Measurements from ENCODE around the gene CCDC6.

CCDC6 gene

GRCh38 chr10:59843748-59844147 lies 62.6 kb downstream of the CCDC6 start:
- CTCF ChIA-PET: interaction anchor here (0.6 to 3.4 kb wide), 2 partner anchors 13 to 1518 kb away, joined by 3 to 17 read pairs; no protein-coding TSS in a partner anchor
- POLR2A ChIA-PET: no interaction called here
- H3K27ac ChIP-seq (ENCODE audit: extremely low read depth, low read depth, low read length): no peak overlapping the region
- TF ChIP-seq ZNF549 (tag by site-specific recombination; IDR thresholded peaks at IDR 0.05) (no peak), BCL6B (tag by site-specific recombination; IDR thresholded peaks at IDR 0.05) (no peak), ZBTB26 (tag by site-specific recombination; optimal IDR thresholded peaks at IDR 0.05) (no peak), ZNF175 (tag by site-specific recombination; IDR thresholded peaks at IDR 0.05) (no peak), ZNF510 (tag by site-specific recombination; IDR thresholded peaks at IDR 0.05; ENCODE audit: insufficient replicate concordance) (no peak), ZNF16 (tag by site-specific recombination; IDR thresholded peaks at IDR 0.05; ENCODE audit: low read depth) (no peak), ZNF571 (tag by site-specific recombination; IDR thresholded peaks at IDR 0.05) (no peak), ATF2 (tag by site-specific recombination; IDR thresholded peaks at IDR 0.05; ENCODE audit: low read depth) (no peak), ZNF362 (tag by site-specific recombination; IDR thresholded peaks at IDR 0.05) (no peak), ZFHX2 (tag by site-specific recombination; conservative IDR thresholded peaks at IDR 0.05) (no peak), ZFP69B (tag by site-specific recombination; IDR thresholded peaks at IDR 0.05) (no peak), TRIM28 (IDR thresholded peaks at IDR 0.05; ENCODE audit: borderline replicate concordance, low read length) (no peak), ZNF302 (tag by site-specific recombination; IDR thresholded peaks at IDR 0.05; ENCODE audit: low read depth) (no peak), ZNF274 (IDR thresholded peaks at IDR 0.05; ENCODE audit: low read length) (no peak), ZNF274 (tag by site-specific recombination; IDR thresholded peaks at IDR 0.05; ENCODE audit: borderline replicate concordance) (no peak), ZNF621 (tag by site-specific recombination; IDR thresholded peaks at IDR 0.05) (no peak), ZBTB44 (tag by site-specific recombination; IDR thresholded peaks at IDR 0.05) (no peak)
- H3K9me3 ChIP-seq (ENCODE audit: control insufficient read depth, insufficient read depth, low read depth, low read length): no peaks in the 10 kb centered on the region
- H3K4me3 ChIP-seq (ENCODE audit: low read depth, low read length): no peak overlapping the region
- no peaks in the 10 kb centered on the region for H3K4me1 ChIP-seq (ENCODE audit: control insufficient read depth, insufficient read depth, low read length)
- H3K36me3 ChIP-seq (ENCODE audit: control insufficient read depth in 2 of 2, insufficient read depth in 1 of 2, low read length in 2 of 2): peaks cover 0 to 7% of the 10 kb centered on the region in 2 experiments; a peak in 2 of 3 replicates

- peaks cover 0 to 4% of the 10 kb centered on the region in 2 experiments; a peak in 2 of 3 replicates for H3K36me3 ChIP-seq (ENCODE audit: control insufficient read depth in 2 of 2, insufficient read depth in 1 of 2, low read length in 2 of 2)
- peaks cover 3% of the 10 kb centered on the region; the same call in 1 of the 2 replicates for H3K4me1 ChIP-seq (ENCODE audit: control insufficient read depth, insufficient read depth, low read length)
- no peak overlapping the region for H3K27ac ChIP-seq (ENCODE audit: extremely low read depth, low read depth, low read length)
- H3K4me3 ChIP-seq (ENCODE audit: low read depth, low read length): no peak overlapping the region
- TF ChIP-seq ZNF76 (tag by site-specific recombination; IDR thresholded peaks at IDR 0.05; ENCODE audit: borderline replicate concordance, low read depth): no peak
- no peak for TF ChIP-seq ZNF488 (tag by site-specific recombination; IDR thresholded peaks at IDR 0.05)
- no peaks in the 10 kb centered on the region for H3K9me3 ChIP-seq (ENCODE audit: control insufficient read depth, insufficient read depth, low read depth, low read length)
- ChIA-PET POLR2A (no interaction called here), CTCF (interaction anchor here (0.8 to 2.2 kb wide), 2 partner anchors 9 to 30 kb away, joined by 4 to 10 read pairs; no protein-coding TSS in a partner anchor)
These were observed 66.8 kb downstream of the CCDC6 start for GRCh38 chr10:59839576-59839975.
